ENCODE measurements around the gene EPHB1.

DNA sequence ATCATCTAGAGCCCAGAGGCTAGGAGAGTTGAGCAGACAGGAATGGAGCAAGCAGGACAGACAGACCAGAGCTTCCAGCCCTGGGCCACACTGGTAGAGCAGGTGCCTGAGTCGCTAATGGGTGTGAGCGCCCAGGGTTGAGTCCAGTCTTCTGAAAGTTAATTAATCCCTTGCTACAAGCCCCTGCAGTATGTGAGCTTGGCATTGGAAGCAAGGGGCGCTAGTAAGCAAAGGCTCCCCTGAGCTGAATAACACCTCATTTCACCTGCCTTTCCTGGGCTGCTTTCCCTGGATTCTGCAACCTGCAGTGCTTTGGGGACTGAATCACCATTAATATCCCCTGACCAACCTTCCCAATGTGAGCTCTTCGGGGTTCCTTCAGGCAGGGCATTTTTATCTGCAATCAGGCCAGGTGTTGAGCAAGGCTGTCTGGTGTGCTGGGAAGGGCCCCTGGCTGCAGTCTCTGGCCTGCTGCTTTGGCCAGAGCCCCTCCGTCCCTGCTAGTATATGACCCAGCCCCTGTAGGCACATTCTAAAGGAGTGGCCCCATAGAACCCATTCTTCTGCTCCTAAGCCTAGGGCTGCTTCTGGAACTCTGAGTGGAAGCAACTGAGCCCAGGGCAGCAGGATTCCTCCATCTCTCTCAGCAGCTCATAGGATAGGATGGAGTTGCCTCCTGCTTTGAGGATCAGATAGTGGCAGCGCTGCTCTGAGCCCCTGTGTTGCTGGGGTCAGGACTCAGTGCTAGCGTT is 45.1 kb upstream of the EPHB1 start:
- TF ChIP-seq, protein P1, sequence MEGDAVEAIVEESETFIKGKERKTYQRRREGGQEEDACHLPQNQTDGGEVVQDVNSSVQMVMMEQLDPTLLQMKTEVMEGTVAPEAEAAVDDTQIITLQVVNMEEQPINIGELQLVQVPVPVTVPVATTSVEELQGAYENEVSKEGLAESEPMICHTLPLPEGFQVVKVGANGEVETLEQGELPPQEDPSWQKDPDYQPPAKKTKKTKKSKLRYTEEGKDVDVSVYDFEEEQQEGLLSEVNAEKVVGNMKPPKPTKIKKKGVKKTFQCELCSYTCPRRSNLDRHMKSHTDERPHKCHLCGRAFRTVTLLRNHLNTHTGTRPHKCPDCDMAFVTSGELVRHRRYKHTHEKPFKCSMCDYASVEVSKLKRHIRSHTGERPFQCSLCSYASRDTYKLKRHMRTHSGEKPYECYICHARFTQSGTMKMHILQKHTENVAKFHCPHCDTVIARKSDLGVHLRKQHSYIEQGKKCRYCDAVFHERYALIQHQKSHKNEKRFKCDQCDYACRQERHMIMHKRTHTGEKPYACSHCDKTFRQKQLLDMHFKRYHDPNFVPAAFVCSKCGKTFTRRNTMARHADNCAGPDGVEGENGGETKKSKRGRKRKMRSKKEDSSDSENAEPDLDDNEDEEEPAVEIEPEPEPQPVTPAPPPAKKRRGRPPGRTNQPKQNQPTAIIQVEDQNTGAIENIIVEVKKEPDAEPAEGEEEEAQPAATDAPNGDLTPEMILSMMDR (IDR thresholded peaks at IDR 0.05; ENCODE audit: low read depth, low read length, missing input control), result no peak
- TF ChIP-seq HNF4A (conservative IDR thresholded peaks at IDR 0.05), result no peak
- TF ChIP-seq JUND (IDR thresholded peaks at IDR 0.05), result no peak
- no peak for TF ChIP-seq YY1 (IDR thresholded peaks at IDR 0.05)
- TF ChIP-seq RAD21 (IDR thresholded peaks at IDR 0.05), result no peak
- no peak for TF ChIP-seq REST (IDR thresholded peaks at IDR 0.05)
- no peak for TF ChIP-seq MAX (IDR thresholded peaks at IDR 0.05)
